UCSD-AML1 (cell line): ENCODE results near the gene GAMT.

Source experiments
- DNase-seq: peaks from one replicate; lab custom pipeline; 2025; ENCODE audit not compliant: unreplicated experiment; lab: John Stamatoyannopoulos, UW

Gene GAMT

GRCh38 chr19:1401889-1402217 lies 511 bp upstream of the GAMT start:
- no peak for DNase-seq

GRCh38 chr19:1400281-1401137 lies 833 bp downstream of the GAMT start:
- peak; percentile 19 for DNase-seq

GRCh38 chr19:1399745-1400144 lies 1.6 kb downstream of the GAMT start:
- no peak for DNase-seq

- DNase-seq, result no peak
Observed at GRCh38 chr19:1399079-1399478, 2.3 kb downstream of the GAMT start.

GRCh38 chr19:1397838-1398237 lies 3.5 kb downstream of the GAMT start:
- no peak for DNase-seq

- DNase-seq, result no peak
Observed at GRCh38 chr19:1396768-1397679, 4.3 kb downstream of the GAMT start.

GRCh38 chr19:1396019-1396767 lies 5.1 kb downstream of the GAMT start:
- peak; percentile 56 for DNase-seq

GRCh38 chr19:1395194-1396018 lies 5.9 kb downstream of the GAMT start:
- DNase-seq, result no peak

GRCh38 chr19:1394252-1395193 lies 6.8 kb downstream of the GAMT start:
- no peak for DNase-seq

GRCh38 chr19:1393841-1394240 lies 7.5 kb downstream of the GAMT start:
- no peak for DNase-seq

GRCh38 chr19:1392939-1393530 lies 8.3 kb downstream of the GAMT start:
- DNase-seq, result no peak

- DNase-seq, result no peak
Observed at GRCh38 chr19:1392407-1392806, 8.9 kb downstream of the GAMT start.

- DNase-seq, result no peak
Observed at GRCh38 chr19:1390890-1391423, 10.4 kb downstream of the GAMT start.

- DNase-seq, result no peak
Observed at GRCh38 chr19:1389033-1389940, 12.1 kb downstream of the GAMT start.

GRCh38 chr19:1388637-1389026 lies 12.7 kb downstream of the GAMT start:
- DNase-seq, result no peak

GRCh38 chr19:1387684-1388636 lies 13.4 kb downstream of the GAMT start:
- DNase-seq, result no peak
